Kidney epithelial cell (primary cell): ENCODE measurements around the gene SNX8. TPM values are rescaled to one million over a fixed set of nuclear protein-coding genes. Genes with fewer than 3 reads are reported as not detected.

Source experiments
- DNase-seq: peaks from one replicate; pipeline ENCODE4 v3.0.0-alpha.2; 2010; ENCODE audit warnings: low read depth
- H3K27me3 ChIP-seq: 2 replicates; pipeline ENCODE4 v1.6.0; 2011; ENCODE audit warnings: low read length; ENCODE audit not compliant: control insufficient read depth, insufficient read depth
- H3K36me3 ChIP-seq: 2 replicates; pipeline ENCODE4 v1.5.1; 2011; ENCODE audit warnings: low read length; ENCODE audit not compliant: control insufficient read depth, insufficient read depth
- H3K4me3 ChIP-seq: 2 replicates; pipeline ENCODE4 v1.5.1; 2011; ENCODE audit warnings: low read depth, mild to moderate bottlenecking, control low read depth, low read length
- total RNA-seq: library from RNA; depleted of rRNA; stranded (reverse); fragments of >200 nt; gene quantifications from 2 replicates; pipeline ENCODE4 v1.2.3, GENCODE V29; 2015
- TF ChIP-seq, protein P1 (sequence below): IDR thresholded peaks from 2 replicates; pipeline ENCODE4 v1.5.1; 2011; ENCODE audit warnings: mild to moderate bottlenecking, moderate library complexity, low read length, control low read depth, inconsistent platforms; ENCODE audit not compliant: insufficient read depth, poor library complexity, severe bottlenecking

SNX8 gene
- total RNA-seq, 1 donor from 2014 or later: 47.7 TPM

DNA sequence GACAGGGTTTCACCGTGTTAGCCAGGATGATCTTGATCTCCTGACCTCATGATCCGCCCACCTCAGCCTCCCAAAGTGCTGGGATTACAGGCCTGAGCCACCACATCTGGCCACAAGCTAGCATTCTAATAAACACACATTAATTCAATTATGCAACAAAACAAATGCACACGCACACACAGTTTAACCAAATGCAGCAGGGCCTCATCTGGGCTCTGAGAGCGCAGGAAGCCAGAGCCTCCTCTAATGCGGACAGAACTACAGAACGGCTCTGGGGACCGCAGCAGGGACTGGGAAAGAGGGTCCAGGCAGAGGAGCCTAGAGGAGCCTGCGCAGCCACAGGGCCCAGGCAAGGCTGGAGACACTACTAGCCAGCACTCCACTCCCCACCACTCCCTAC is 85.3 kb downstream of the SNX8 start:
- TF ChIP-seq, protein P1, sequence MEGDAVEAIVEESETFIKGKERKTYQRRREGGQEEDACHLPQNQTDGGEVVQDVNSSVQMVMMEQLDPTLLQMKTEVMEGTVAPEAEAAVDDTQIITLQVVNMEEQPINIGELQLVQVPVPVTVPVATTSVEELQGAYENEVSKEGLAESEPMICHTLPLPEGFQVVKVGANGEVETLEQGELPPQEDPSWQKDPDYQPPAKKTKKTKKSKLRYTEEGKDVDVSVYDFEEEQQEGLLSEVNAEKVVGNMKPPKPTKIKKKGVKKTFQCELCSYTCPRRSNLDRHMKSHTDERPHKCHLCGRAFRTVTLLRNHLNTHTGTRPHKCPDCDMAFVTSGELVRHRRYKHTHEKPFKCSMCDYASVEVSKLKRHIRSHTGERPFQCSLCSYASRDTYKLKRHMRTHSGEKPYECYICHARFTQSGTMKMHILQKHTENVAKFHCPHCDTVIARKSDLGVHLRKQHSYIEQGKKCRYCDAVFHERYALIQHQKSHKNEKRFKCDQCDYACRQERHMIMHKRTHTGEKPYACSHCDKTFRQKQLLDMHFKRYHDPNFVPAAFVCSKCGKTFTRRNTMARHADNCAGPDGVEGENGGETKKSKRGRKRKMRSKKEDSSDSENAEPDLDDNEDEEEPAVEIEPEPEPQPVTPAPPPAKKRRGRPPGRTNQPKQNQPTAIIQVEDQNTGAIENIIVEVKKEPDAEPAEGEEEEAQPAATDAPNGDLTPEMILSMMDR: no peak
- Histone ChIP-seq H3K36me3 (no peaks in the 10 kb centered on the region), H3K27me3 (no peaks in the 10 kb centered on the region), H3K4me3 (no peak overlapping the region)
- no peak for DNase-seq

DNA sequence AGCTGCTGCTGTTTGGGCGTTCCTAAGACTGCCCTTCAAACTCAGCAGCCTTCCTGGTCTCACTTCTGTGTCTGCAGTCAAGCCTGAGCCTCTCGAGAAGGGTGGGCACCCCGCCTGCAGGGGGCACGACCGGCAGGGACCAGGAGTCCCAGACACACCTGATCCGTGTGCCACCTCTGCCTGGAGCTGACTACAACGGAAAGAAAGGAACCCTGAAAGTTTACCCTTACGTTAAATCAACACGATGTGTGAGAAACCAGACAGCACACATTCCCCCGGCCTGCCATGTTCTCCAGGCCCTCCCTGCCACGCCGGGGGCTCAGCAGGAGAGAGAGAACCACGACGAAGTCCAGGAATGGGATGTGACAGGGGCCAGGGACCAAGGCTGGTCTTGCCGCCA is 86.5 kb downstream of the SNX8 start:
- Histone ChIP-seq H3K4me3 (no peak overlapping the region), H3K27me3 (no peaks in the 10 kb centered on the region), H3K36me3 (no peaks in the 10 kb centered on the region)
- DNase-seq: no peak
- TF ChIP-seq, protein P1: no peak

DNA sequence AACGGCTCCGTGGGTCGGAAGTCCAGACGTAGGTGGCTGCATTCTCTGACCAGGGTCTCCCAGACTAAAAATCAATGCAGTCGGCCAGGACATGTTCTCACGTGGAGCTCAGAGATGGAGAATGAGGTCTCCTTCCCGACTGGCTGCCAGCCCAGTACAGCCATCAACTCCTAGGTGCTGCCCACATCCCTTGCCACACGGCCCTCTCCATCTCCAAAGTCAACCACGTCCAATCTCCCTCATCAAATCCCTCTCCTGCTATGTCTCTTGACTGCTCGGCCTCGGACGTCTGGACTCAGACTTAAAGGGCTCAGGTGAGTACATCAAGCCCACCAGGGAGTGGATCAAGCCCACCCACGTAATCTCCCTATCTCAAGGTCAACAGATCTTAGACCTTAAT is 88.4 kb downstream of the SNX8 start:
- no peak for DNase-seq
- TF ChIP-seq, protein P1: no peak
- no peaks in the 10 kb centered on the region for H3K36me3 ChIP-seq

DNA sequence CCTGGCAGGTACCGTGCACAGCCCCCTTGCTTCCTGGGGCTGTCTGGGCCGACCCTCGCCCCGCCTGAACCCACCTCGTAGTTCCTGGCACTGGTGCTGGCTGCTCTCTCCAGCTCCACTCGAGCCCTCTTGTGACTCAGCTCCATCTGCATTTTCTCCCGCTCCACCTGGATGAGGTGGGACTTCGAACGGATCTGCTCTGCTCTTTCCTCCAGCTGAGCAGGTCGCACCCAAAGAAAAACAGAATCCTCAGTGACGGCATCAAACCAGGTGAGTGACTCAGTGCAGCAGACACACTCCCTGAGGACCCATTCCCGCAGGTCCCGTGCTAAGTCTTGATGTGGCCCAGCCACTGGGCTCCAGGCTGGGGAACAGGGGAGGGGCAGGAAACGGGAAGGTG is 88.9 kb downstream of the SNX8 start:
- DNase-seq: no peak
- Histone ChIP-seq H3K36me3 (no peaks in the 10 kb centered on the region), H3K4me3 (no peak overlapping the region), H3K27me3 (no peaks in the 10 kb centered on the region)
- TF ChIP-seq, protein P1: no peak

More for the DNA sequence above, 88.4 kb downstream of the SNX8 start:
- Histone ChIP-seq H3K27me3 (no peaks in the 10 kb centered on the region), H3K4me3 (no peak overlapping the region)

DNA sequence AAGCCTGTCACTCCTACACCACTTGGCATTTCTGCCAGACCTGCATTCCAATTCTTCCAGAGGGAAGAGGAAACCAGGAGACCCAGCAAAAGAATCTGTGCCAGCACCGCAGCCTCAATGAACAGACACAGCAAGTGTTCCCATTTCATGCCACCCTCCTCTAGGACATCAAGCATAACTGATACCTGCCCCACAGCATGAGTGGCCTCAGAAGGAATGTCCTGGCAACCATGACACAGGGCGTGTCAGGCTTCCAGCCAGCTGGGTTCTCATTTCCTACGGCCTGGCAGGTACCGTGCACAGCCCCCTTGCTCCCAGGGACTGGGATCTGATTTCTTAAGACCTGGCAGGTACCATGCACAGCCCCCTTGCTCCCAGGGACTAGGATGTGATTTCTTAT is 89.3 kb downstream of the SNX8 start:
- Histone ChIP-seq H3K4me3 (no peak overlapping the region), H3K27me3 (no peaks in the 10 kb centered on the region), H3K36me3 (no peaks in the 10 kb centered on the region)
- no peak for DNase-seq
- TF ChIP-seq, protein P1: no peak

DNA sequence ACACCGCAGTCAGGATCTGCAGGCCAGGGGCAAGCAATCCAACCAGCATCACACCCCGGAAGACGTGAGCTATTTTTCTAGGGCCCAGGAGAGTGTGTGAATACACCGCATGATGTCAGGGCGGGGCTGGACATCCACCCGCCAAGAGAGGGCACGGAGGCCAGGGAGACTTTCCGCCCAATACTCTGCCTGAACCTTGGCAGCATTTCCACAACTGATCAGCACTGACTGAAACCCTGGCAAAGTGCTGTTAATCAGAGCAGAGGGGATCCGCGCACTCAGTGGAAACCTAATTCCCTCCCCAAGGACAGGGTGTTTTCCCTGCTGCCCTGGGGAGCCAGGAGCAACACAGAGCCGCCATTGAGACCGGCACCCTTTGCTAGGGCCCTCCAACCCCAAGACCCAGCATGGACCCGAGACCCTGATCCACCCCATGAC is 89.7 kb downstream of the SNX8 start:
- TF ChIP-seq, protein P1: no peak
- Histone ChIP-seq H3K27me3 (no peaks in the 10 kb centered on the region), H3K4me3 (no peak overlapping the region), H3K36me3 (no peaks in the 10 kb centered on the region)
- no peak for DNase-seq
